HepG2 (cell line): ENCODE measurements around the gene ZNF446. TPM values are rescaled to one million over a fixed set of nuclear protein-coding genes. Genes with fewer than 3 reads are reported as not detected.

Source experiments
- CEBPB ChIP-seq: IDR thresholded peaks from 2 replicates; pipeline ENCODE4 v1.6.1; 2011; ENCODE audit warnings: low read depth, low read length, improper control_type of control experiment, borderline replicate concordance
- EHMT2 ChIP-seq: fragments of 200-600 bp; sonication (generic); IDR thresholded peaks from 2 replicates; pipeline ENCODE4 v1.7.0; 2017; ENCODE audit warnings: antibody characterized with exemption, low read depth, low read length, borderline replicate concordance
- FOXC1 ChIP-seq: sonication (generic); formaldehyde crosslinking; IDR thresholded peaks from 2 replicates; pipeline ENCODE4 v1.8.0; 2022; ENCODE audit warnings: mild to moderate bottlenecking, missing genetic modification reagents, borderline replicate concordance
- FOXK1 ChIP-seq: sonication (generic); formaldehyde crosslinking; IDR thresholded peaks from 2 replicates; pipeline ENCODE4 v1.4.0; 2020; ENCODE audit warnings: low read depth, missing genetic modification reagents, borderline replicate concordance
- HDAC2 ChIP-seq: sonication (generic); formaldehyde crosslinking; IDR thresholded peaks from 2 replicates; pipeline ENCODE4 v1.4.0; 2020; ENCODE audit warnings: missing genetic modification reagents
- KLF6 ChIP-seq: IDR thresholded peaks from 2 replicates; pipeline ENCODE4 v1.8.0; 2016; ENCODE audit warnings: missing biosample characterization, missing genetic modification reagents
- NFE2L2 ChIP-seq: fragments of 150-350 bp; IDR thresholded peaks from 2 replicates; pipeline ENCODE4 v1.6.1; 2014; ENCODE audit warnings: low read length
- SMAD9 ChIP-seq: sonication (generic); formaldehyde crosslinking; IDR thresholded peaks from 2 replicates; pipeline ENCODE4 v1.5.1; 2020; ENCODE audit warnings: mild to moderate bottlenecking, missing genetic modification reagents
- SRSF9 ChIP-seq: fragments of 200-400 bp; formaldehyde crosslinking; IDR thresholded peaks from 2 replicates; pipeline ENCODE4 v1.6.1; 2018; ENCODE audit warnings: borderline replicate concordance, mild to moderate bottlenecking, low read depth, low read length; ENCODE audit not compliant: insufficient read depth, poor library complexity, severe bottlenecking
- TOE1 ChIP-seq: sonication (generic); formaldehyde crosslinking; IDR thresholded peaks from 2 replicates; pipeline ENCODE4 v1.4.0; 2020; ENCODE audit warnings: mild to moderate bottlenecking, missing genetic modification reagents
- ZNF407 ChIP-seq: sonication (generic); formaldehyde crosslinking; IDR thresholded peaks from one replicate; pipeline ENCODE4 v1.5.1; 2020; ENCODE audit warnings: mild to moderate bottlenecking, missing genetic modification reagents; ENCODE audit errors: not compliant biosample characterization
- ZNF564 ChIP-seq: sonication (generic); formaldehyde crosslinking; IDR thresholded peaks from 2 replicates; pipeline ENCODE4 v1.8.1; 2023; ENCODE audit warnings: mild to moderate bottlenecking, missing genetic modification reagents
- polyA plus RNA-seq, 8 experiments: library from polyadenylated mRNA; depleted of rRNA in 3 of 8; stranded (reverse) in 7 of 8; unstranded in 1 of 8; fragments of >200 nt; fragmentation: Illumina TruSeq in 4 of 8; extraction: Trizol in 4 of 8; gene quantifications; 2 replicates each; pipeline versions ENCODE4 v1.2.1 to v1.2.3, GENCODE V29; 2011 to 2016; ENCODE audit warnings: low read depth in 4 of 8, missing spikeins in 1 of 8, mixed read lengths in 1 of 8; ENCODE audit not compliant: insufficient read depth in 1 of 8
- total RNA-seq, 5 experiments: library from RNA; depleted of rRNA; stranded (reverse); fragments of >200 nt; fragmentation: Illumina TruSeq; extraction: Trizol; gene quantifications; 2 replicates each; pipeline ENCODE4 v1.2.3, GENCODE V29; 2016; ENCODE audit warnings: low read depth in 1 of 5
- TF ChIP-seq, protein P1 (sequence below): sonication (generic); formaldehyde crosslinking; IDR thresholded peaks from 2 replicates; pipeline ENCODE4 v1.9.0; 2021; ENCODE audit warnings: mild to moderate bottlenecking, missing genetic modification reagents

ZNF446 gene
- total and polyA plus RNA-seq, 2 of the 13 experiments (the other 11 are each of a cell fraction or from before 2014, with no cell fraction given): 3.0 to 3.6 TPM

DNA sequence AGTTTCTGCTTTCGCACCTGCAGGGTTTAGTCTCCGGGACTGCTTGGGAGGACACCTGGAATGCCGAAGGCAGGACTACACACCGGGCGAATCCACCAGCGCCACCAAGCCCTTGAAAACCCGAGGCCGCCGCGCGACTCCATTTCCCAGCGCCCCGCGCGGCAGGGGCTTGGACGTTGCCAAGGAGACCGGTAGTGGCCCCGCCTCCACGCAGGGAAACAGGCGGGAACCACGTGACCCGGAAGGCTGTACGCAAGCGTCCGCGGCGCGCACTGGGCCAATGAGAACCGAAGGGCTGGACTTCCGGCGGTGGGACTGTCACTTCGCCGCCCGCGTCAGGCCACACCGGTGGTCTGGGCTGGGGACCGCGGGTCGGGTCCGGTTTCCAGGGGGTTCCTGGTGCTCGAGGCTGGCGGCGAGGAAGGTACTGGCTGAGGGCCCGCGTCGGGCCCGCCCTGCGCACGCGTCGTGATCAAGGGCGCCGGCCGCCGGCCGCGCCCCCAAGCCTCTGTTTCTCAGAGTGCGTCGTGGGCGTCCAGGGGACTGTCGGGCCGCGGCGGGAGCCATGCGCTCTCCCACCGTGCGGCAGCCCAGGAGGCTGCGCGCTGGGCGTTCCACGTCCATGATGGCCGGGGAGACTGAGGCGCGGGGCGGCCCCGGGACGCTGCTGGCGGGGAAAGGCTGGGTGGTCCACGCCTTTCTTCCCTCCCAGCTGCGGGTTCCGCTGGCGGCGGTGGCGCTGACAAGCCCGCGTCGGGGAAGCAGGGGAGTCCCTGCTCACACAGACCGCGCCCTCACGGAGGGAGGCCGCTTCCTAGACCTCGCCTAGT is 9.2 kb upstream of the ZNF446 start, which contains the start of gene ZNF324 (continued):
- TF ChIP-seq, protein P1, sequence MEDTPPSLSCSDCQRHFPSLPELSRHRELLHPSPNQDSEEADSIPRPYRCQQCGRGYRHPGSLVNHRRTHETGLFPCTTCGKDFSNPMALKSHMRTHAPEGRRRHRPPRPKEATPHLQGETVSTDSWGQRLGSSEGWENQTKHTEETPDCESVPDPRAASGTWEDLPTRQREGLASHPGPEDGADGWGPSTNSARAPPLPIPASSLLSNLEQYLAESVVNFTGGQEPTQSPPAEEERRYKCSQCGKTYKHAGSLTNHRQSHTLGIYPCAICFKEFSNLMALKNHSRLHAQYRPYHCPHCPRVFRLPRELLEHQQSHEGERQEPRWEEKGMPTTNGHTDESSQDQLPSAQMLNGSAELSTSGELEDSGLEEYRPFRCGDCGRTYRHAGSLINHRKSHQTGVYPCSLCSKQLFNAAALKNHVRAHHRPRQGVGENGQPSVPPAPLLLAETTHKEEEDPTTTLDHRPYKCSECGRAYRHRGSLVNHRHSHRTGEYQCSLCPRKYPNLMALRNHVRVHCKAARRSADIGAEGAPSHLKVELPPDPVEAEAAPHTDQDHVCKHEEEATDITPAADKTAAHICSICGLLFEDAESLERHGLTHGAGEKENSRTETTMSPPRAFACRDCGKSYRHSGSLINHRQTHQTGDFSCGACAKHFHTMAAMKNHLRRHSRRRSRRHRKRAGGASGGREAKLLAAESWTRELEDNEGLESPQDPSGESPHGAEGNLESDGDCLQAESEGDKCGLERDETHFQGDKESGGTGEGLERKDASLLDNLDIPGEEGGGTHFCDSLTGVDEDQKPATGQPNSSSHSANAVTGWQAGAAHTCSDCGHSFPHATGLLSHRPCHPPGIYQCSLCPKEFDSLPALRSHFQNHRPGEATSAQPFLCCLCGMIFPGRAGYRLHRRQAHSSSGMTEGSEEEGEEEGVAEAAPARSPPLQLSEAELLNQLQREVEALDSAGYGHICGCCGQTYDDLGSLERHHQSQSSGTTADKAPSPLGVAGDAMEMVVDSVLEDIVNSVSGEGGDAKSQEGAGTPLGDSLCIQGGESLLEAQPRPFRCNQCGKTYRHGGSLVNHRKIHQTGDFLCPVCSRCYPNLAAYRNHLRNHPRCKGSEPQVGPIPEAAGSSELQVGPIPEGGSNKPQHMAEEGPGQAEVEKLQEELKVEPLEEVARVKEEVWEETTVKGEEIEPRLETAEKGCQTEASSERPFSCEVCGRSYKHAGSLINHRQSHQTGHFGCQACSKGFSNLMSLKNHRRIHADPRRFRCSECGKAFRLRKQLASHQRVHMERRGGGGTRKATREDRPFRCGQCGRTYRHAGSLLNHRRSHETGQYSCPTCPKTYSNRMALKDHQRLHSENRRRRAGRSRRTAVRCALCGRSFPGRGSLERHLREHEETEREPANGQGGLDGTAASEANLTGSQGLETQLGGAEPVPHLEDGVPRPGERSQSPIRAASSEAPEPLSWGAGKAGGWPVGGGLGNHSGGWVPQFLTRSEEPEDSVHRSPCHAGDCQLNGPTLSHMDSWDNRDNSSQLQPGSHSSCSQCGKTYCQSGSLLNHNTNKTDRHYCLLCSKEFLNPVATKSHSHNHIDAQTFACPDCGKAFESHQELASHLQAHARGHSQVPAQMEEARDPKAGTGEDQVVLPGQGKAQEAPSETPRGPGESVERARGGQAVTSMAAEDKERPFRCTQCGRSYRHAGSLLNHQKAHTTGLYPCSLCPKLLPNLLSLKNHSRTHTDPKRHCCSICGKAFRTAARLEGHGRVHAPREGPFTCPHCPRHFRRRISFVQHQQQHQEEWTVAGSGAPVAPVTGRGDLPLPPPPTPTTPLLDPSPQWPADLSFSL: no peak
- TF ChIP-seq SRSF9: no peak
- TF ChIP-seq NFE2L2: no peak
- no peak for TF ChIP-seq TOE1 (CRISPR knock-in tag)
- TF ChIP-seq FOXC1 (CRISPR knock-in tag): peak; percentile 40; the same call in 1 of the 2 replicates
- TF ChIP-seq EHMT2: no peak
- TF ChIP-seq SMAD9 (CRISPR knock-in tag): no peak
- no peak for TF ChIP-seq ZNF564 (CRISPR knock-in tag)
- peak; percentile 86 for TF ChIP-seq FOXK1
- TF ChIP-seq ZNF407: no peak
- no peak for TF ChIP-seq KLF6 (CRISPR knock-in tag)
- TF ChIP-seq CEBPB: no peak
- TF ChIP-seq HDAC2 (CRISPR knock-in tag): no peak
